ENCODE measurements around the gene RABL6.
A peak's percentile ranks its signal among the peaks of the same experiment; 100 is the strongest.
"Not testable (repeated sequence)": the region's sequence is repeated elsewhere in the genome, so short reads cannot be mapped to it uniquely, and the experiment has no call there.

RABL6 gene

DNA sequence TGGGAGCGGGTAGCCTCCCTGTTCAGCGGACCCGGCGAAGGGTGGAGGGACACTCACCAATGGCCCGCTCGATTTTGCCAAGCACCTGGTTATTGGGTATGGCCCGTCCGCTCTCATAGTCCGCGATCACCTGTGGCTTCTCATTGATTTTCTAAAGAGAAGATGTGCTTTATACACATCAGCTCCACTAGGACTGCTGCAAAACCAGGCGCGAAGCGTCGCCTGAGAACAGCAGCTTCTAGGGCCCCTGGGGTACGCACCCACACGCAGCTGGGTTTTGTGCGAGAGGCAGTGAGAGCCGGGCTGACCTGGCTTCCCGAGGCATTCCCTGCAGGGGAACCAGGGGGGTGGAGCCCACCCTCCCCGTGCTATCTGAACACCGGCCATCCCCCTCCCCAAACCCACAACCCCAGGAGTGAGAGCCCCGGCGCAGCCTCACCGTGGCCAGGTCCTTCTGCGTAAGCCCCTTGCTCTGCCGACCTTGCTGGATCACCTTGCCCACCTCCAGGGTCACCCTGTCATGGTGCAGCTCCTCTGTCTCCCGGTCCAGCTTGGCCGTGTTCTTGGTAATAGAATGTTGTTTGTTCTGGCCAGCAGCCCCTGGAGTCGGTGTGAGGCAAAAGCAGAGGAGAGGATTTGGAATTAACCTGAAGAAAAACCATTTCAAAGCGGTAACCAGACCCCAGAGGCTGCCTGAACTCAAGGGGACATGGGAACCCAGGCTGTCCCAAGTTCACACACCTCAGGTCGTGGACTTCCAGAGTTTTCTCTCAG lies 55.3 kb downstream of the RABL6 start:
- no peak overlapping the region for H3K27ac Mint-ChIP-seq
- peaks cover 49% of the 10 kb centered on the region for H3K36me3 Mint-ChIP-seq (ENCODE audit: low read depth)
- DNase-seq, result no peak
- no peaks in the 10 kb centered on the region for H3K9me3 Mint-ChIP-seq
- no peaks in the 10 kb centered on the region for H3K27me3 Mint-ChIP-seq
- no peak overlapping the region for H3K4me3 Mint-ChIP-seq
- H3K4me1 Mint-ChIP-seq (ENCODE audit: low read depth), result peaks cover 22% of the 10 kb centered on the region

DNA sequence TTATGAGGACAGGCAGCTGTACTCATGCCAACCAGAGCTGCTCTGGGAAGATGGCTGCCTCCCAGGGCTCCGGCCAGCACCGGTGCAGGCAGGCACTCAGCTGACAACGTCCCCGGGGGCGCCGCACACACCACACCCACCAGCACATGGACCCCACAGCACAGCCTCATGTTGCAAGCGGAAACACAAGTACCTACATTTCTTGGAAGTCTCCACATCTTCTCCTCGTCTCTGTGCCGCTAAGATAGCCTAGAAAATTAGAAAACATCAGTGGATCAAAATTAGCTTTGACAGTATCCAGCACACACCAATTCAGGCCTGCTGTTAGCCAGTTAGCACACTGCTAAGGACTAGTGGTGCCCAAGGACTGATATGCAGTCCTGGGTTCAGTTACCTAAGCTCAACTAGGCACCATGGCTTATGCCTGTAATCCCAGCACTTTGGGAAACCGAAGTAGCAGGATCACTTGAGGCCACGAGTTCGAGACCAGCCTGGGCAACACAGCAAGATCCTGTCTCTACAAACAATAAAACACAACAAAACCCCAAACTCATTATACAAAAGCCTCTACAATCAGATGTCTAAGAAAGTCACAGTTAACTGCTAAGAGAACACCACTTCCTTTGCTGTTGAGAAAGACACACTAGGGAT lies 56.0 kb downstream of the RABL6 start:
- no peak for DNase-seq
- peaks cover 51% of the 10 kb centered on the region for H3K36me3 Mint-ChIP-seq (ENCODE audit: low read depth)
- H3K27ac Mint-ChIP-seq, result peak overlapping the region; percentile 74
- H3K4me1 Mint-ChIP-seq (ENCODE audit: low read depth), result peaks cover 23% of the 10 kb centered on the region
- no peaks in the 10 kb centered on the region for H3K9me3 Mint-ChIP-seq
- peak overlapping the region; percentile 86 for H3K4me3 Mint-ChIP-seq
- H3K27me3 Mint-ChIP-seq, result no peaks in the 10 kb centered on the region

GRCh38 chr9:136865041-136865767 lies 57.5 kb downstream of the RABL6 start:
- Mint-ChIP-seq H3K4me3 (peak overlapping the region; percentile 86), H3K27ac (peak overlapping the region; percentile 86), H3K9me3 (no peaks in the 10 kb centered on the region), H3K4me1 (ENCODE audit: low read depth) (peaks cover 24% of the 10 kb centered on the region), H3K27me3 (no peaks in the 10 kb centered on the region), H3K36me3 (ENCODE audit: low read depth) (peaks cover 51% of the 10 kb centered on the region)
- DNase-seq, result no peak

DNA sequence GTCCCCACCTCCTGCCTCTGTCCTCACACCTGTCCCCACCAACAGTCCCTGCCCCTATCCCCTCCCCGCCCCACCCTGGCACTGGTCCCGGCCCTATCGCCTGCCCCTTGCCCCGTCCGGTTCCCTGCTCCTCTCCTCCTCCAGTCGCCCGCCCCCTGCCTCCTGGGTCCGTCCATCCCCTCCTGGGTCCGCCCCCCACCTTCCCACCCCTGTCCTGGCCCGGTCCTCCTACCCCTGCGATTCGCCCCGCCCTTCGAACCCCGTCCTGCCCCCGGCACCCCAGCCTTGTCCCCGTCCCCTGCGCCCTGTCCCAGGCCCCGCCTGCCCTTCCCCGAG lies 58.0 kb downstream of the RABL6 start:
- Mint-ChIP-seq H3K9me3 (no peaks in the 10 kb centered on the region), H3K4me1 (ENCODE audit: low read depth) (peaks cover 24% of the 10 kb centered on the region), H3K36me3 (ENCODE audit: low read depth) (peaks cover 47% of the 10 kb centered on the region), H3K27ac (peak overlapping the region; percentile 90), H3K4me3 (peak overlapping the region; percentile 86), H3K27me3 (no peaks in the 10 kb centered on the region)
- DNase-seq, result no peak

- Mint-ChIP-seq H3K27ac (peak overlapping the region; percentile 76), H3K4me3 (peak overlapping the region; percentile 79), H3K4me1 (ENCODE audit: low read depth) (peaks cover 24% of the 10 kb centered on the region), H3K36me3 (ENCODE audit: low read depth) (peaks cover 38% of the 10 kb centered on the region)
- not testable (repeated sequence) for H3K9me3 Mint-ChIP-seq, H3K27me3 Mint-ChIP-seq, DNase-seq
Measured at GRCh38 chr9:136866898-136867421, 59.2 kb downstream of the RABL6 start.

- Mint-ChIP-seq H3K4me1 (ENCODE audit: low read depth) (peaks cover 24% of the 10 kb centered on the region), H3K9me3 (no peaks in the 10 kb centered on the region), H3K27me3 (no peaks in the 10 kb centered on the region), H3K4me3 (peak overlapping the region; percentile 79), H3K36me3 (ENCODE audit: low read depth) (peaks cover 32% of the 10 kb centered on the region), H3K27ac (peak overlapping the region; percentile 59)
- no peak for DNase-seq
Measured at GRCh38 chr9:136867480-136867879, 59.7 kb downstream of the RABL6 start.

DNA sequence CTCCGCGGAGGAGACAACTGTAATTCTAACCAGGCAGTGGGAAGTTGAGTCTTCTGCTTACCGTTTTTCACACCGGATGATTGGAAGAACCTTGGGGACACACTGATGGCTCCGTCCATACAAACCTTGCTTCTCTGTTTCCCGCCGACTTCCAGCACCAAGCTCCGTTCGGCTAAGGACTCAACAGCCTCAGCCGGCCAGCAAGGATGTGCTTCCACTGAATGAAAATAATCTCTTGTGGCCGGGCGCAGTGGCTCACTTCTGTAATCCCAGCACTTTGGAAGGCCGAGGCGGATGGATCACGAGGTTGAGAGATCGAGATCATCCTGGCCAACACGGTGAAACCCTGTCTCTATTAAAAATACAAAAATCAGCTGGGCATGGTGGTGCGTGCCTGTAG lies 60.2 kb downstream of the RABL6 start:
- H3K4me1 Mint-ChIP-seq (ENCODE audit: low read depth), result peaks cover 24% of the 10 kb centered on the region
- DNase-seq, result no peak
- H3K27me3 Mint-ChIP-seq, result no peaks in the 10 kb centered on the region
- peak overlapping the region; percentile 59 for H3K27ac Mint-ChIP-seq
- peak overlapping the region; percentile 79 for H3K4me3 Mint-ChIP-seq
- peaks cover 28% of the 10 kb centered on the region for H3K36me3 Mint-ChIP-seq (ENCODE audit: low read depth)
- H3K9me3 Mint-ChIP-seq, result no peaks in the 10 kb centered on the region

DNA sequence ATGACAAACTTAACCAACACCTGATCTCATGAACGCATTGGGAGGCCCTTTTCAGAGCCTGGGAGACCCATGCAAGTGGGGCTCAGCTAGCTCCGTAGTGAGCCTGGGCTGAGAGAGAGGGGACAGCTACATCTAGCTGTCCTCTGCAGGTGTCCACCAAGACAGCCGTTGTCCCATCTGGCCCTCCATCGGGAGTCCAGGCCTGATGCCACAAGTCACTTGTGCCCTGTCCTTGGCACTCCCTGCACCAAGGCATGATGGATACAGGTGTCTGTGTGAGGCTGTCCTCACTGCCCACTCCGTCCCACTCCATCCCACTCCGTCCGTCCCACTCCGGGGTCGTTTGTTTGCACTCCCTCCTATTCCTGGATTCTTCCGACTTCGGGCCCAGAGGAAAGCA lies 60.9 kb downstream of the RABL6 start:
- Mint-ChIP-seq H3K27ac (peak overlapping the region; percentile 44), H3K36me3 (ENCODE audit: low read depth) (peaks cover 21% of the 10 kb centered on the region), H3K4me3 (peak overlapping the region; percentile 44), H3K9me3 (no peaks in the 10 kb centered on the region), H3K27me3 (no peaks in the 10 kb centered on the region), H3K4me1 (ENCODE audit: low read depth) (peaks cover 22% of the 10 kb centered on the region)
- no peak for DNase-seq

GRCh38 chr9:136869611-136870010 lies 61.9 kb downstream of the RABL6 start:
- Mint-ChIP-seq H3K36me3 (ENCODE audit: low read depth) (peaks cover 13% of the 10 kb centered on the region), H3K4me1 (ENCODE audit: low read depth) (peaks cover 14% of the 10 kb centered on the region)
- H3K27me3 Mint-ChIP-seq, H3K27ac Mint-ChIP-seq, H3K4me3 Mint-ChIP-seq, DNase-seq, H3K9me3 Mint-ChIP-seq: not testable (repeated sequence)

DNA sequence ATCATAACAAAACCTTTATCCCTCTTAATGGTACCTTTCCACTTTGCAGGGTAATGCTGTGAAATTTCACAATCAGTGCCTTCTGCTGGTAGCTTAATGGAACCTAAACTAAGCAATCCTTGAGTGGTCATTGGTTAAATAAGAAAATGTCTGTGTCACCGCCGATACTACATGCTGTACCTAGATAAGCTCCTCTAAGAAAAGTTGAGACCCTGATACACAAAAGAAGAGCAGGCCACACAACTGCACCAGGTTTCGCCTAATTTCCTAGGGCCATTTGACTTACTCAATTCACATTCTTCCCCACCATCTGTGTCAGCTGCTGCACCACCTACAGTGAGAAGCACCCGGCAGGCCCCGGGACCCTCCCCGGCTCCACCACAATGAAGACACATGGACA lies 67.4 kb downstream of the RABL6 start:
- H3K36me3 Mint-ChIP-seq (ENCODE audit: low read depth), result no peaks in the 10 kb centered on the region
- peaks cover under 1% of the 10 kb centered on the region for H3K4me1 Mint-ChIP-seq (ENCODE audit: low read depth)
- DNase-seq, result no peak
- H3K4me3 Mint-ChIP-seq, result no peak overlapping the region
- no peaks in the 10 kb centered on the region for H3K9me3 Mint-ChIP-seq
- H3K27me3 Mint-ChIP-seq, result no peaks in the 10 kb centered on the region
- H3K27ac Mint-ChIP-seq, result no peak overlapping the region

GRCh38 chr9:136876476-136876875 lies 68.7 kb downstream of the RABL6 start:
- Mint-ChIP-seq H3K36me3 (ENCODE audit: low read depth) (no peaks in the 10 kb centered on the region), H3K27me3 (no peaks in the 10 kb centered on the region), H3K27ac (no peak overlapping the region), H3K9me3 (no peaks in the 10 kb centered on the region), H3K4me3 (no peak overlapping the region), H3K4me1 (ENCODE audit: low read depth) (peaks cover 12% of the 10 kb centered on the region)
- no peak for DNase-seq

- Mint-ChIP-seq H3K4me3 (no peak overlapping the region), H3K27me3 (no peaks in the 10 kb centered on the region), H3K9me3 (no peaks in the 10 kb centered on the region), H3K27ac (peak overlapping the region; percentile 91), H3K36me3 (ENCODE audit: low read depth) (peaks cover 22% of the 10 kb centered on the region), H3K4me1 (ENCODE audit: low read depth) (peaks cover 45% of the 10 kb centered on the region)
- DNase-seq, result no peak
Measured at GRCh38 chr9:136880651-136881050, 72.9 kb downstream of the RABL6 start.

DNA sequence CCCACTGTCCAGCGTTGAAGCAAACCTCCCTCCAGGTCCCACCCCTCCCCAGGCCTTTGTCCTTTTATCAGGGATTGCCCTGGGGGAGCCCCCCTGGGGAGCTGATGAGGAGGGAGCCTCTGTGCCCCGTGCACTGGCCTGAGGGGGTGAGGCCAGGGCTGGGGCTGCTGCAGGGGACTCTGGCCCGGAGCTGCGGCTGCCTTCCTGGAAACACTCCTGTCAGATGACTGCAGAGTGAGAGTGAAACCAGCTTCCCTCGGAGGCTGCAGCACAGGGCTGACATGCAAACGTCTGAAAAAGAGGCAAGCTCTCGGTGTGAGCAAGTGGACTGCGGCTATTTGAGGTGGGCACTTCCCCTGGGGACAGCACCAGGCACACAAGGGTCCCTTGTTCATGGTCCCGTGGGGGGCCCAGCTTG lies 74.0 kb downstream of the RABL6 start:
- Mint-ChIP-seq H3K36me3 (ENCODE audit: low read depth) (peaks cover 22% of the 10 kb centered on the region), H3K4me3 (peak overlapping the region; percentile 75), H3K27ac (peak overlapping the region; percentile 91), H3K27me3 (no peaks in the 10 kb centered on the region), H3K9me3 (no peaks in the 10 kb centered on the region), H3K4me1 (ENCODE audit: low read depth) (peaks cover 45% of the 10 kb centered on the region)
- peak; percentile 76 for DNase-seq

- peaks cover 49% of the 10 kb centered on the region for H3K4me1 Mint-ChIP-seq (ENCODE audit: low read depth)
- no peaks in the 10 kb centered on the region for H3K9me3 Mint-ChIP-seq
- peaks cover 27% of the 10 kb centered on the region for H3K36me3 Mint-ChIP-seq (ENCODE audit: low read depth)
- peak overlapping the region; percentile 91 for H3K27ac Mint-ChIP-seq
- peak overlapping the region; percentile 75 for H3K4me3 Mint-ChIP-seq
- H3K27me3 Mint-ChIP-seq, result no peaks in the 10 kb centered on the region
- DNase-seq, result peak; percentile 90
Measured at GRCh38 chr9:136882109-136882946, 74.6 kb downstream of the RABL6 start.
